ENCODE results near the gene THSD4.

DNA sequence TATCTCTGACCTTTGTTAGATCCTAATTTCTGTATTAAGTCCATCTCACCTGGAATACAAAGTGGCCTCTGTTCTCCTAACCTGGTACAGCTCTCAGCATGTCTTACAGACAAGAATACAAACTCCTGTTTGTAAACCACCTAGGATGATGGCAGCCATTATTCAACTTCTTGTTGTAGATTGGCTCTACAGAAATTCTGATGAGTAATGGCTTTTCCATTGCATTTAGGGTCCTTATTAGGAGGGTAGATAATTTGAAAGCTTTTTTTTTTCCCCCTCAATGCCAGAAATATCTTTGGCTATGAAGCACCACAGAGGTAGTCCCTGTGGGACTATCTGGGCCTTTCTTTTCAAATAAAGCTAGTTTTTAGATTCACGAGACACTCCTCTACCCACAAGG lies 704.9 kb downstream of the THSD4 start:
- no peak for TF ChIP-seq POLR2AphosphoS5 (IDR thresholded peaks at IDR 0.05)
- TF ChIP-seq, protein P1, sequence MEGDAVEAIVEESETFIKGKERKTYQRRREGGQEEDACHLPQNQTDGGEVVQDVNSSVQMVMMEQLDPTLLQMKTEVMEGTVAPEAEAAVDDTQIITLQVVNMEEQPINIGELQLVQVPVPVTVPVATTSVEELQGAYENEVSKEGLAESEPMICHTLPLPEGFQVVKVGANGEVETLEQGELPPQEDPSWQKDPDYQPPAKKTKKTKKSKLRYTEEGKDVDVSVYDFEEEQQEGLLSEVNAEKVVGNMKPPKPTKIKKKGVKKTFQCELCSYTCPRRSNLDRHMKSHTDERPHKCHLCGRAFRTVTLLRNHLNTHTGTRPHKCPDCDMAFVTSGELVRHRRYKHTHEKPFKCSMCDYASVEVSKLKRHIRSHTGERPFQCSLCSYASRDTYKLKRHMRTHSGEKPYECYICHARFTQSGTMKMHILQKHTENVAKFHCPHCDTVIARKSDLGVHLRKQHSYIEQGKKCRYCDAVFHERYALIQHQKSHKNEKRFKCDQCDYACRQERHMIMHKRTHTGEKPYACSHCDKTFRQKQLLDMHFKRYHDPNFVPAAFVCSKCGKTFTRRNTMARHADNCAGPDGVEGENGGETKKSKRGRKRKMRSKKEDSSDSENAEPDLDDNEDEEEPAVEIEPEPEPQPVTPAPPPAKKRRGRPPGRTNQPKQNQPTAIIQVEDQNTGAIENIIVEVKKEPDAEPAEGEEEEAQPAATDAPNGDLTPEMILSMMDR (IDR thresholded peaks at IDR 0.05; ENCODE audit: poor library complexity, severe bottlenecking): no peak
- no peak for TF ChIP-seq EZH2 (IDR thresholded peaks at IDR 0.05; ENCODE audit: borderline replicate concordance, insufficient read depth, low read length, poor library complexity, severe bottlenecking)
- TF ChIP-seq MXI1 (conservative IDR thresholded peaks at IDR 0.05; ENCODE audit: poor library complexity, severe bottlenecking): no peak

Measured in neural cell (in vitro differentiated cells).